NCI-H1105 treated with DMSO at 0.1 percent for 48 hours (cell line): ENCODE measurements around the gene SIKE1.
"Not testable (repeated sequence)": the region's sequence is repeated elsewhere in the genome, so short reads cannot be mapped to it uniquely, and the experiment has no call there.

ENCODE experiments used
- DNase-seq: peaks from one replicate; lab custom pipeline; 2025; lab: John Stamatoyannopoulos, UW

The SIKE1 gene

GRCh38 chr1:114755006-114755931, 25.2 kb downstream of the SIKE1 start:
- no peak for DNase-seq

GRCh38 chr1:114753702-114754101, 26.8 kb downstream of the SIKE1 start:
- DNase-seq: not testable (repeated sequence)

GRCh38 chr1:114753143-114753542, 27.3 kb downstream of the SIKE1 start:
- no peak for DNase-seq

GRCh38 chr1:114750780-114751179, 29.7 kb downstream of the SIKE1 start:
- peak; percentile 1 for DNase-seq

- no peak for DNase-seq
Observed at GRCh38 chr1:114749835-114750234, 30.6 kb downstream of the SIKE1 start.

GRCh38 chr1:114746450-114747121, 33.9 kb downstream of the SIKE1 start:
- DNase-seq: no peak

GRCh38 chr1:114745291-114745690, 35.2 kb downstream of the SIKE1 start:
- DNase-seq: no peak

GRCh38 chr1:114741963-114742746, 38.3 kb downstream of the SIKE1 start:
- DNase-seq: no peak

- no peak for DNase-seq
Observed at GRCh38 chr1:114740331-114740730, 40.2 kb downstream of the SIKE1 start.

GRCh38 chr1:114737314-114737849, 43.1 kb downstream of the SIKE1 start:
- DNase-seq: no peak

GRCh38 chr1:114735479-114735878, 45.0 kb downstream of the SIKE1 start:
- no peak for DNase-seq

- DNase-seq: no peak
Observed at GRCh38 chr1:114729782-114730181, 50.7 kb downstream of the SIKE1 start.

GRCh38 chr1:114728553-114728952, 51.9 kb downstream of the SIKE1 start:
- no peak for DNase-seq

GRCh38 chr1:114725230-114725629, 55.3 kb downstream of the SIKE1 start:
- DNase-seq: no peak

GRCh38 chr1:114723915-114724314, 56.6 kb downstream of the SIKE1 start:
- DNase-seq: no peak

- no peak for DNase-seq
Observed at GRCh38 chr1:114723457-114723856, 57.0 kb downstream of the SIKE1 start.

GRCh38 chr1:114720492-114720891, 60.0 kb downstream of the SIKE1 start:
- DNase-seq: no peak
